ENCODE measurements around the gene LPIN3.

Gene LPIN3

DNA sequence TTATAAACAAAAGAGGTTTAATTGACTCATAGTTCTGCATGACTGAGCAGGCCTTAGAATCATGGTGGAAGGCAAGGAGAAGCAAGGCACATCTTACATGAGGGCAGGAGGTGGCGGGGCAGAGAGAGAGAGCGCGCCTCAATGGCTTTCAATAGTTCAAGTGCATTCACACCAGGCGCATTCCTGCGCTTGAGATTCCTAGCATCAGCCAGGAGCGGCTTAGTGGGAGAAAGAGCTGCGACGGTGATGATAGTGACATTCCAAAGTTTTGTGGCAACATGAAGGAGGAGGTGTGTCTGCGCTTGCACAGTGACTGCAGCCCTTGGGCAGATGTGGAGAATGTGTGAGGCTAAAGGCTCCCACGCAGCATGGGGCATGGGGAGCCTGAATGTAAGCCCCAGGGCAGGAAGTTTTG is 51.0 kb downstream of the LPIN3 start:
- Histone ChIP-seq H3K9me3 (no peaks in the 10 kb centered on the region), H3K4me3 (ENCODE audit: low read depth in 1 of 2, low read length in 1 of 2) (no peak overlapping the region), H3K4me1 (ENCODE audit: control insufficient read depth in 1 of 2, insufficient read depth in 1 of 2, low read depth in 1 of 2, low read length in 1 of 2) (no peaks in the 10 kb centered on the region), H3K27me3 (peaks cover 66% of the 10 kb centered on the region), H3K27ac (no peak overlapping the region), H3K36me3 (no peaks in the 10 kb centered on the region)
- TF ChIP-seq, protein P1, sequence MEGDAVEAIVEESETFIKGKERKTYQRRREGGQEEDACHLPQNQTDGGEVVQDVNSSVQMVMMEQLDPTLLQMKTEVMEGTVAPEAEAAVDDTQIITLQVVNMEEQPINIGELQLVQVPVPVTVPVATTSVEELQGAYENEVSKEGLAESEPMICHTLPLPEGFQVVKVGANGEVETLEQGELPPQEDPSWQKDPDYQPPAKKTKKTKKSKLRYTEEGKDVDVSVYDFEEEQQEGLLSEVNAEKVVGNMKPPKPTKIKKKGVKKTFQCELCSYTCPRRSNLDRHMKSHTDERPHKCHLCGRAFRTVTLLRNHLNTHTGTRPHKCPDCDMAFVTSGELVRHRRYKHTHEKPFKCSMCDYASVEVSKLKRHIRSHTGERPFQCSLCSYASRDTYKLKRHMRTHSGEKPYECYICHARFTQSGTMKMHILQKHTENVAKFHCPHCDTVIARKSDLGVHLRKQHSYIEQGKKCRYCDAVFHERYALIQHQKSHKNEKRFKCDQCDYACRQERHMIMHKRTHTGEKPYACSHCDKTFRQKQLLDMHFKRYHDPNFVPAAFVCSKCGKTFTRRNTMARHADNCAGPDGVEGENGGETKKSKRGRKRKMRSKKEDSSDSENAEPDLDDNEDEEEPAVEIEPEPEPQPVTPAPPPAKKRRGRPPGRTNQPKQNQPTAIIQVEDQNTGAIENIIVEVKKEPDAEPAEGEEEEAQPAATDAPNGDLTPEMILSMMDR (IDR thresholded peaks at IDR 0.05), result no peak

DNA sequence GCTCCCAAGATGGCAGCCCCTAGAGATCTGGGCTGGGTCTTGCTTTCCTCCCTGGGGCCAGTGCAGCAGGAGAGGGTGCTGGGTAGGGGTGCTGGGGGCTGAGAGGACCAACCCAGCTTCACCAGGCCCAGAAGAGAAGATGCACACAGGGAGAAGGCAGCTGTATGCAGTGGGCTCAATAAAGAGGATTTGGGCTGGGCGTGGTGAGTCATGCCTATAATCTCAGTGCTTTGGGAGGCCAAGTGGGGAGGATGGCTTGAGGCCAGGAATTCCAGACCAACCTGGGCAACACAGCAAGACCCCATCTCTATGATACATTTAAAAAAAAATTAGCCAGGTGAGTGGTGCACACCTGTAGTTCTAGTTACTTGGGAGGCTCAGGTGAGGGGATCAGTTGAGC is 51.7 kb downstream of the LPIN3 start:
- no peak overlapping the region for H3K4me3 ChIP-seq (ENCODE audit: low read depth in 1 of 2, low read length in 1 of 2)
- H3K36me3 ChIP-seq, result no peaks in the 10 kb centered on the region
- no peaks in the 10 kb centered on the region for H3K9me3 ChIP-seq
- no peak overlapping the region for H3K27ac ChIP-seq
- TF ChIP-seq, protein P1 (IDR thresholded peaks at IDR 0.05), result no peak
- no peaks in the 10 kb centered on the region for H3K4me1 ChIP-seq (ENCODE audit: control insufficient read depth in 1 of 2, insufficient read depth in 1 of 2, low read depth in 1 of 2, low read length in 1 of 2)
- H3K27me3 ChIP-seq, result peaks cover 59% of the 10 kb centered on the region

DNA sequence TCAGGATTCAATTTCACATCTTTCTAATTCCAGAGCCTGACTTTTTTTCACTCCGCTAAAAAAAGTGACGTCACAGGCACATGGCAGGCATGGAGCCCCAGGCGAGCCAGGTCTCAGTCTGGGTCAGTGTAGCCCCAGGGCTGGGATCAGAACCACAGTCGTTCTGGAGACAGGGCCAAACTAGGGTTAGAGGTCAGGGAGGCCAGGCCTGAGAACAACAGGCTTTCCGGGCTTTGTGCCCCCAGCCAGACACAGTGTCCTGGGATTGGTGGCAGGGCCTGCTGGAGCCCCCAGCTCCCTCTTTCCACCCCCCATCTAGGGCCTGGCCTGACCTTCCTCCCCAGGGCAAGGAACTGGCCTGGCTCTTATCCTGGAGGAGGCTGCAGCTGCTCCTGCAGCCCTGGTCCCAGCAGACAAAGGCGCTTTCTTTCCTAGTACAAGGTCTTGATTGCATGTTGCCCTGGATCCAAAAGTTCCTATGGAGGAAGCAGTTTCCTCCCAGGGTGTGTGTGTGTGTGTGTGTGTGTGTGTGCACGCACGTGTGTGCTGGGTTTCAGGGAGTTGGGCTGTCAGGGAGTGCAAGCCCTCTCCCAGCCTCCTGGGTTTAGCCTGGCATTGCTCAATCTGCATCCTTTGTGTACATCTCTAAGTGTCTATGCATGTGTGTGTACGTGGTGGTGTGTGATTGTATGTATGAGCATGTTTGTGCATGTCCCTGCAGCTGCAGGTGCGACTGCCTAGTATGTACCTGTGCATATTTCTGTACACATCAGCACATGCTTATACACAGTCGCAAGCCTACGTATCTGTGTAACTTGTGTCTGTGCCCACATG is 52.5 kb downstream of the LPIN3 start:
- TF ChIP-seq, protein P1 (IDR thresholded peaks at IDR 0.05), result no peak
- Histone ChIP-seq H3K27me3 (peaks cover 53% of the 10 kb centered on the region), H3K4me3 (ENCODE audit: low read depth in 1 of 2, low read length in 1 of 2) (no peak overlapping the region), H3K9me3 (no peaks in the 10 kb centered on the region), H3K27ac (no peak overlapping the region), H3K36me3 (no peaks in the 10 kb centered on the region), H3K4me1 (ENCODE audit: control insufficient read depth in 1 of 2, insufficient read depth in 1 of 2, low read depth in 1 of 2, low read length in 1 of 2) (no peaks in the 10 kb centered on the region)

DNA sequence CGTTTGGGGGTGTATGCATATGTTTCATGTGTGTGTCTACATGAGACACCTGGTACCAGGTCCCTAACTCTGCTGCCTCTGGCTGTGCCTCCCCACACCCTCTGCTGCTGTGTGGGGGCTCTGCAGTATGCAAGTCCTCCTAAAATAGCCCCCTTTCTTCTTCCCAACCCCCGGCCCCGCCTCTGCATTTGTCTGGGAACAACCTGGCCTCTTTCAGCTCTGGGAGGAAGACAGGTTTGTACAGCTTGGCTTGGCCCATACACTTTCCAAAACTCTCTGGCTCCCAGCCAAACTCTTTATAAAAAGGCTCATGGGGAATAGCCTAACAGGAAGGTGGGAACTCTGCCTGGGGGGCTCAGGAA is 53.1 kb downstream of the LPIN3 start:
- Histone ChIP-seq H3K9me3 (no peaks in the 10 kb centered on the region), H3K4me3 (ENCODE audit: low read depth in 1 of 2, low read length in 1 of 2) (no peak overlapping the region), H3K27me3 (peaks cover 47% of the 10 kb centered on the region), H3K36me3 (no peaks in the 10 kb centered on the region), H3K27ac (no peak overlapping the region), H3K4me1 (ENCODE audit: control insufficient read depth in 1 of 2, insufficient read depth in 1 of 2, low read depth in 1 of 2, low read length in 1 of 2) (no peaks in the 10 kb centered on the region)
- TF ChIP-seq, protein P1 (IDR thresholded peaks at IDR 0.05), result no peak

DNA sequence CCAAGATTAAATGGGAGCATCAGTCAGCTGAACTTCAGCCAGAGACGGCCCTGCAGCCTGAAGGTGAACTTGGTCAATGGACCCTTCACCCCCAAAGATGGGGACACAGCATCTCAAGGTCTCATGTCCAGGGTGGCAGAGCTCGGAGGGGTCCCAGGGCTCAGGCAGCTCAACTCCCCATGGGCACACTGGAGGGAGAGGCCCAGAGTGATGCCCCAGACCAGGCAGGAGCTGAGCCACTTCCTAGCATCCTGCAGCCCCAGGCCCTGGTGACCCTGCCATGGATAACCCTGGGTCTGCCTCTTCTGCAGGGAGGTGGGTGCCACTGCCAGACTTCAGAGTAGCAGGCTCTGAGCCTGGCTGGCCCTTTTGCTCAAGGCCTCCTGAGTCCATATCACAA is 53.5 kb downstream of the LPIN3 start:
- H3K4me3 ChIP-seq (ENCODE audit: low read depth in 1 of 2, low read length in 1 of 2), result no peak overlapping the region
- peaks cover 44% of the 10 kb centered on the region for H3K27me3 ChIP-seq
- TF ChIP-seq, protein P1 (IDR thresholded peaks at IDR 0.05), result no peak
- H3K27ac ChIP-seq, result no peak overlapping the region
- no peaks in the 10 kb centered on the region for H3K36me3 ChIP-seq
- no peaks in the 10 kb centered on the region for H3K9me3 ChIP-seq
- no peaks in the 10 kb centered on the region for H3K4me1 ChIP-seq (ENCODE audit: control insufficient read depth in 1 of 2, insufficient read depth in 1 of 2, low read depth in 1 of 2, low read length in 1 of 2)
